Activated CD8-positive, alpha-beta memory T cell treated with anti-CD3 and anti-CD28 coated beads, Interleukin-2, amount 50 U/mL, for 48 hours (primary cell): ENCODE data around the gene ASTN1.

ENCODE experiments used
- DNase-seq: peaks from one replicate; pipeline ENCODE4 v3.0.0-alpha.2; 2020

Gene ASTN1

DNA sequence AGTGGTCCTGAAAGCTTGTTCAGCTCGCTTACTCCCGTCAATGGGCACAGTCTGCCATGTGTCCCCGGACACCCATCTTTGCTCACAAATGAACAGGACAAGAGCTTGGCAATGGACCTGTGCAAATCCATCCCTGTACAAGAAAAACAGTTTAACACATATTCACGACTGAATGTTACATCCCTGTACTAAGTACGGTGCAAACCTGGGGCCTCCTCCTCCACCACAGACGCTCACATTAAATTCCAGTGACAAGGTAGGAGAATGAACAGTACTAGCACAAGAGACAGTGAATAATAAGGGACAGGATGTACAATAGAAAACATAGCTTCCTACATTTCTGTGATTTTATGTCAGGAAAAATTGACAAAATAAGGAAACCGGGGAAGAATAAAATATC lies 187.7 kb downstream of the ASTN1 start:
- no peak for DNase-seq

DNA sequence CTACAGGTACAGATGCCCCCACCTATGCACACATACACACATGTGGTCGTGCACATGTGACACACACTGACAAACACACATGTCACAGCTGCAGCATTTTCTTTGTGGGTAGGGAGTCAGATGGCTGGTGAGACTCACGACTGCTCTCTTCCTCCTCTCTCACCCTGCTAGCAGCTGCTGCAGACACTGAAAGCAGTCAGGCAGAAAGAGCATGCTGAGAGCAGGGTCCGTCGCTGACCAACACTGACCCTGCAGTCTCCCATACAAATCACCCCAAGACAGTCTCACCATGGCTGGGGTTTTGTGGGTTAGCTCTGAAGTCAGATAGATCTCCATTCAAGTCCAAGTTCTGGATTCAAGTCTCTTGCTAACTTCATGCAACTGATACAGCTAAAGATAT lies 188.3 kb downstream of the ASTN1 start:
- DNase-seq: no peak

DNA sequence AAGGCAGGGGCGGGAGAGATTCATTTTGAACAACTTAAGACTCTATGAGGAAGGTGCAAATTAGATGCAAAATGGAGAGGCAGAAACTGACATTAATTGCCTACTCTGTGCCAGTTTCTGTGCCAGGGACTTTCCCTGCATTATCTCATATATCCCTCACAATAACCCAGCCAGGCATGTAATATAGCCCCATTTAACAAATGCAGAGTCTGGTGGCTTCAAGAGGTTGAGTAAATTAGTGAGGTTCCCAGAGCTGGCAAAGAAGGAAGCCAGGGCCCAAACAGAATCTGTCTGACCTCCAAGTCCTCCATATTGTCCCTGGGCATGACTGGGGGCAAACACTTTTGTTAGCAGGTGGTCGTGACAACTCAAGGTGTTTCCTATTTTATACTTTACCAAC lies 199.8 kb downstream of the ASTN1 start:
- no peak for DNase-seq

DNA sequence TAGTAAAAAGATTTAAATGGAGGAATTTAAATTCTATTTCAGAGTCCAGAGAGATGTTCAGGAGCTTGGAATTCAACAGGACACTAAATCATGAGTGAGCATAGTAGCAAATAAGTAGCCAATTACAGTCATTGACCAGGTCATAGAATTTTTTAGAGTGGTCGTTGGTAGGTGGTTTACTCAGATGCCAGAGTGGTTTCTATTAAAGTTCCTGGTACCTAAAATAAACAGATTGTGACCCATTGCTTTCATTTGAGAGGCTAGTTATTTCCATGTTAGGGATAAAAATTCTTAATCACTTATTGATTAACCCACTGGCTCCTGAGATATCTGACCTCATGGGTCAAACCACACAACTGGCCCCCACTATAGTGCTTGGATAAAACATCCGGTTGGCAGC lies 201.3 kb downstream of the ASTN1 start:
- DNase-seq: no peak

DNA sequence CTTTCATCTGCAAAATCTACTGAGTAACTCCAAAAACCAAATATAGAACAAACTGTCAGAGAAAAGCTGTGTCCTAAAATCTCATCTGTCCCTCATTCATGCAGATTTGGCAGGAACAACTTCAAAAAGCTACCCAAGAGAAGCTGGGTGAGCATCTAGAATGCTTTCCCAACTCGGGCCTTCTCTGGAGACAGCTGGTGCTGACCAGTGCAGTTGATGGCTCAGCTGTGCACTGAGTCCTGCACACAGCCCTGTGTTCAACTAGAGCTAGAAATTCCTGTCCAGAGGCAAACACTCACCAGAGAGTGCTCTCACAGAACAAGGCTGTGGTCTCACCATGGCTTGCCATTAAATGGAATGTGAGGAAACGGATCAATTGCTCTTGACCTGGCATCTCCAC lies 202.8 kb downstream of the ASTN1 start:
- DNase-seq: no peak

DNA sequence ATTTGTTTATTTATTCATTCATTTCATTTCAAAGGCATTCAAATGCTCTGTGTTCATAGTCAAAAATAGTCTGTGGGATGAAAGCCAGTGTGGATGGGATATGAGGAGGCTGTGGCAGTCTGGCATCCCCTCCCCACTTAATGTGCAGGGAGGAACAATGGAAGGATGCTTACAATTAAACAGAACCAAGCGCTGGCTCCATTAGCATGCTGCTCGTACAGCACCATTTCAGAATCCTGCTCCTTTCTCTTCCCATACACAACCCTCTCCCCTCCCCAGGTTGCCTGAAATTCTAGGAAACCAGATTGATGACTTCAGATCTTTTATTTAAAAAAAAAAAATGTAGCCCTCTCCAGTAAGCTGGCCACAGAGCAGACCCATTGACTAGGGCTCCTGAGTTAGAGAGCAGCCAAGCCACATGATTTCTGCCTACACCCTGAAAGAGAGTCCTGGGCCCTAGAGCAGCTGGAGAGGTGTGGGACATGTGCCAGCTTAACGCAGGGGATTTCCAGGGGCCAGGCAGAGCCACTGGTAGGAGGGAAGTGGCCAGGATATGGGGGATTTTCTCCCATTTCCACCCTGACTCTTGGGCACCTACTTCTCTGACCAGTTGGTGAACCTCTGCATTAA lies 205.2 kb downstream of the ASTN1 start:
- no peak for DNase-seq

DNA sequence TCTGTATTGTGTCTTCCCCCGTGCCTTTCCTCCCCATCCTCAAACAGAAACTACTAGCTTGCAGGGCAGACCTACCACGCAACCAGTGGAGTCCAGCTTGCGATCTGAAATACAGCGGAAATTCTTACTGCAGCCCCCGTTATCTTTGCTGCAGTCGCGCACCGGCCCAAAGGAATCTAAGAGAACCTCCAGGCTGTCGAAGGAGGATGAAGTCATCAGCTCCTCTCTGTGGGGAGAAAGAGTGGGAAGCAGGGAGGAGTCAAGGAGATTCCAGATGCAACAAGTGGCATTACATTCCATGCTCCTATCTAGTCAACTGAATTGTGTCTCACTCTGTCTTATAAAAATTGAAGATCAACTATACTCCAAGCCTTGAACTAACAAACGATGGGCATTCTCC lies 206.9 kb downstream of the ASTN1 start:
- DNase-seq: no peak

DNA sequence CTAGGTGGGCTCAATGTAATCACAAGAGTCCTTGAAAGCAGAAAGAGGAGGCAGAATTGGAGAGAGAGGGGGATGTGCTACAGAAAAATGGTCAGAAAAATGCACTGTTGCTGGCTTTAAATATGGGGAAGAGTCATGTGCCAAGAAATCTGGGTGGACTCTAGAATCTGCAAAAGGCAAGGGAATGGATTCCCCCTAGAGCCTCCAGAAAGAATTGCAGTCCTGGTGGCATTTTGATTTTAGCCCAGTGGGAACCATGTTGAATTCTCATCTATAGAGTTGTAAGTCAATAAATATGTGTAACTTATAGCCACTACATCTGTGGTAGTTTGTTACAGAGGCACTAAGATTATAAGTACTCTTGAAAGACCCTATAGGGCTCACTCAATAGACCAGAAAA lies 210.3 kb downstream of the ASTN1 start:
- no peak for DNase-seq

DNA sequence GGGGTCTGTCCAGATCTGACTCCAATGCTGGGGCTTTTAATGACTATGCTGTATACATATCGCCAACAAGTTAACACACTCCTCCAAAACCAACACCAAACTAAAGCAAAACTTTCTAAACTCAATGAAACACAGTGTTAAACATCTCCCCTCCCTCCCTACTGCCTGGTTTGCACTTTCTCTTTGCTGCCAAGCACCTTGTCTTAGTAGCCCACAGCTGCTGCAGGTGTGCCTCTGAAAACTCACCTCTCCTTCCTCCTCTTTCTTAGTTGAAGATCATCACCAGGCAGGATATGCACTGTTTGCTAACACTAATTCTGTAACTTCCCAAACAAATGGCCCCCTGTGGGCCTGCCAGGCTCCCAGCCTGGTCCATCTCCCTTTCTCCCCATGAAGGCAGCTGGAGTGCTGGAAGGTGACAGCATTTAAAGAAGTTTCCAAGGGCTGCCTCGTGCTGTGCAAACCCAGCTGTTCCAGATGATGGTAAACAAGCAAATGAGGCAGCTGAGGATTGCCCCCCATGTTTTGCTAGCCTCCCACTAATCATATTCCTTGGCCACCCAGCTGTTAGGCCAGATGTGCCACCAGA lies 213.7 kb downstream of the ASTN1 start:
- DNase-seq: no peak

DNA sequence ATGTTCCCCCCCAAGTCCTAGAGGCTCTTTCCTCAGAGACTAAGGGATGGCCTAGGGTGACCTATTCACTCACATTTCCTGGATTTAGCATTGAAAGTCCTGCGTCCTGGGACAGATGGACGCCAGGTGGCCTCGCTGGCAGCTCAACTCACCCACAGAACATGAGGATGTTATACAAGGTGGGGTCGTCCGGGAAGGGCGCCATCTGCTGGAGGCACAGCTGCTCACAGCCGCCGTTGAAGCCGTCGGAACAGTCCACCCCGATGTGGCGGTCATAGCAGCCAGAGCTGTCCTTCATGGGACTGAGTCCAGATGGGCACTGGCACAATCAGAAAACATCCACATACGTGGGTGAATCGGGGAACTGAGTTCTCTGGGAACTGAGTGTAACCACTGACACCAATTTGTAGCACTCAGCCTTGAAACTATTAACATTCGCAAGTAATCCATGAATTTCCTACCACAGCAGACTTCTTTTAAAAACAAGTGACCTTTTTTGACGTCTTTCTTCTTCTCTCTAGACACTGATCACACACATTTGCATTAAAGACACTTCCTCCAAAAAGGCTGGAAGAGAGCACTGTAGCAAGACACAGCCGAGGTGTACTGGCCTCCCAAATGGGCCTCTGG lies 215.4 kb downstream of the ASTN1 start:
- peak; percentile 73 for DNase-seq

DNA sequence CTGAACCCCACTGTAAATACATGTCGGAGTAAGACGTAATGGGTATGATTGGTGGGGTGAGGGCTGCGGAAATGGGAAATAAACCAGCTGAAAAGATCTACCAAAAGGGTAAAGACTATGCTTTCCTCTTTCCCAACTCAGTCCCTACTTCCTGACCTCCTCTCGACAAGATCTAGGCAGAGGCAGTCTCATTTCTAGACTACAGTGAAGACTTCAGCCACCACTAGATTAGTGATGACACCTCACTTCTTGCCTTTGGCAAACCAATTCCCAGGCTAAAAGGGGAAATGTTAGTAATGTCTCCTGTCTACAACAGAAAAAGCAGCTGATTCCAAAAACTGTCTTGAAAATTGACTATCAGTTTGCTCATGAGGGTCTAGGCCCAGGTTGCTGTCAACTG lies 219.9 kb downstream of the ASTN1 start:
- DNase-seq: no peak

DNA sequence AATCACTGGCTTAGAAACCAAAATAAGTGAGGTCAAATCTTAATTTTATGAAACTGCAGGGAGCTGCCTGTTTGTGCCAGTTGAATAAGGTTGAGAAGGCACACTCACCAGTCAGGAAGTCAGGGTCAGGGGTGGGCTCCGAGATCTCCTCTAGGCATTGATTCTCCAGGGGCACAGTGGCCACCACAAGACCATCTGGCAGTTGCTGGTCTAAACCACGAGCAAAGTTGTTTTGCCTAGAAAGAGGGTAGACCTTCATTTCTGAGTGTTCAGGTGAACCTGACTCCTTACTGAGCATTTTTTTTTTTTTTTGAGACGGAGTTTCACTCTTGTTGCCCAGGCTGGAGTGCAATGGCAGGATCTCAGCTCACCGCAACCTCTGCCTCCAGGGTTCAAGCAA lies 220.7 kb downstream of the ASTN1 start:
- no peak for DNase-seq

DNA sequence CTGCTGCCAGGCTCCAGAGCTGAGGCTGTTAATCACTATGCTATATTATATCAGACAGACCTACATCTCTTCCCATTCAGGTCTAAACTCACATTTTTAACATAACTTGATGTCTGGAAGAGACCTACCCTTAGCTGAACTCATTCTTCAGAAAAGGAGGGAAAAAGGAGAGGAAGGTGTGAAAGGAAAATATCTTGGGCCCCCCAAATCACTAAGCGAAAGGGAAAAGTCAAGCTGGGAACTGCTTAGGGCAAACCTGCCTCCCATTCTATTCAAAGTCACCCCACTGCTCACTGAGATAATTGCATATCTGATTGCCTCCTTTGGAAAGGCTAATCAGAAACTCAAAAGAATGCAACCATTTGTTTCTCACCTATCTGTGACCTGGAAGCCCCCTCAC lies 222.2 kb downstream of the ASTN1 start:
- no peak for DNase-seq

DNA sequence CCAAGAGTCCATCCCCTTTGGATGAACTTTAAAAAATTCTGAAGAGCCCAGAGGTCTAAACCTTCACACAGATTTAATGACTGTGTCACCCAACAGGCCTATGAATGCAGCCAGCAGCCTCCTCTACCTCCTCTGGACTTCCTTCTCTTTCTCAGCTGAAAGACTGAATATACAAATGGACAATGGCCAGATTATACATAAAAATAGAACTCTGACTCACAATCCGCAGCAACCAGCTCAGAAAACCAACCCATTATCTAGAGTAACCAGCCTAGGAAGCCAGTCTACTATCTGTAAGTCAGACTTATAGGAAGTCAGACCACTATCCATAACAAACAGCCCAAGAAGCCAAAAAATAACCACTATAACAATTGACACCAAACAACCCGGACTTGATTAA lies 224.5 kb downstream of the ASTN1 start:
- no peak for DNase-seq

DNA sequence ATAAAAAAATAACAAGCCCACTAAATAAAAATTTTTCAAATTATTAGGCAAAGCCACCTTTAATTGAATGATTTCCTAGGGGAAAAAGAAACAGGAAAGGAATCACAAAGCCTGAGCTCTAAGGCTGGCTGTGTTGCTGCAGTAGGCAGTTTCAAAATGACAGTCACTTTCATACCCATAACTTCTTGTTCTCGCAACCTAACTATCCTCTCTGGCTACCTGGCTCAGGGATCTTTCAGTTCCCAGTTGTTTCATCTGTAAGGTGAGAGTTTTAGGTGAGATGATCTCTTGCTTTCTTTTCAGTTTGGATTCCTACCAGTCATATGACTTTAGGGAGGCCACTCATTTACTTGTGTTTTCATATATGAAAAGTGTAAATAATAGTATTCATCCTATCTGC lies 226.1 kb downstream of the ASTN1 start:
- no peak for DNase-seq

DNA sequence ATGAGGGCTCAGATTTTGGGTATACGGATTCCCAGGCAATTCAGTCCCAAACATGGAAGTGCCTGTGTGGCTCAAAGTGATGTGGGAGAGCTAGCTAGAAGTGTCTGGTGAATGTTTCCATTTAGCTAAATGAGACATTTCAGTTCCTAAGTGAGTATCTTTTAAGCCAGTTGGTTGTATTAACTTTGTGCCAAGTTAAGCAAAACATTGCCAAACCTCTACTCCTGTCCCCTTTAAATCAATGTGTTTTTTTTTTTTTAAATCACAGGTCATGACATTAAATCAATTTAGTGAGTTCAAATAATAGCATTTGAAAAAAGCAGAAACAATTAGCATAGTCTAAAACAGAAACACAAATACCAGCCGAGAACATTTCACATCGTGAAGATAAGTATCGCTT lies 230.1 kb downstream of the ASTN1 start:
- no peak for DNase-seq

DNA sequence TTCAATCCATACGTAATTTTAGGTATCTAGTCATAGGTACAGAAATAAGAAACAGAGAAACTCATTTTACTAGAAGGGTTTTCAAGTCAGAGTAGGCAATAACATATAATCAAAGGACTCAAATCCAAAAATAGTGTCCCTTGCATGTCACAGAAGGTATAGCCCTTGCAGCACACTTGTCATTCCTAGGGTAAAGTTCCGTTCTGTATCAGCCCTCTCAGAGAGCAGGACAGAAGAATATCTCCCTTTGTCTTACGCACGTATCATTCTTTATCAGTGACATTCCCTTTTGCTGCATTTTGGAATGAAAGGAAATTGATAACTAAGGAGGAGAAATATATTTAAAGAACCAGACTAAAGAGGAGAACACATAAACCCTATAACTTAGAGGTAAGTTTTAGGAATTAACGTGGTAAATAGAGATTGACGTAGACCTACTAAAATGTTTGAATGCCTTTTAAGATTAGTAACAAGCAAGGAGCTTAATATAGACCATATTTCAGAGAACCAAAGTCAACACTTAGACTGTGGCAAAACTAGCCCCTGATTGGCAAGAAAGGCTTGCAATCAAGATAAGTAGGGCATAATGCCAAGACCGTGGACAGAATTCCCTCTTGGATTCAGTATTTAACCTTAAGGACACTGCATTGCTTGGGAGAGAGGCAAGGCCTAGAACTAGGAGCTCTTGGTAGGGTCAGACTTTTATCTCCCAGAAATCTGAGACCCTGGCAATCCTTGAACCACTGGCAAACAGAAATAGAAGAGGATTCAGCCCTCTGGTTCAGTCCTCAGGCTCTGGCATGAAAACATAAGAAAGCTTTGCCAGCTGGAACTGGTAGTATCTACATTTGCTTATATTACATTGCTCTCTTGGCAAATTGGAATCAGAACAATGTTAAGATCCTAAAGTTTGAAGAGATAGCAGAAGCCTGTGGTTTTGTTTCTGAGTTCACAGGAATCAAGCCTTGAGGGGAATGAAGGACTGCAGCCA lies 232.1 kb downstream of the ASTN1 start:
- DNase-seq: no peak

DNA sequence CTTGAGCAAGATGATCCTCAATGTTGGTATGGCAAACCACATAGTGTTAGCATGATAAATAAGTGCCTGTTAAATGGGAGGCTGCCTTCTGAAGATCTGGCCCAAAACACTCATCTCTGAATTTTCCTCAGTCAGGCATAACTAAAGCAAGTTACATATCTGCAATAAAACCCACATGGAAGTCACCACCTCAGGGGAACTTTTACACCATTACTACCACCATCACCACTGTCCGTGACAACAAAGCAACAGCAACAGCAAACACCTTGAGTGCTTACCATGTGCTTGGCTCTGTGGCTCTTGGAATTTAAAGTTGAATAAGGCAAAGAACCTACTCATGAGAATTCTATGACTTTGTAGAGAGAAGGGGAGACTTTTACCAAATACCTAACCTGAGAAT lies 233.0 kb downstream of the ASTN1 start:
- DNase-seq: no peak

DNA sequence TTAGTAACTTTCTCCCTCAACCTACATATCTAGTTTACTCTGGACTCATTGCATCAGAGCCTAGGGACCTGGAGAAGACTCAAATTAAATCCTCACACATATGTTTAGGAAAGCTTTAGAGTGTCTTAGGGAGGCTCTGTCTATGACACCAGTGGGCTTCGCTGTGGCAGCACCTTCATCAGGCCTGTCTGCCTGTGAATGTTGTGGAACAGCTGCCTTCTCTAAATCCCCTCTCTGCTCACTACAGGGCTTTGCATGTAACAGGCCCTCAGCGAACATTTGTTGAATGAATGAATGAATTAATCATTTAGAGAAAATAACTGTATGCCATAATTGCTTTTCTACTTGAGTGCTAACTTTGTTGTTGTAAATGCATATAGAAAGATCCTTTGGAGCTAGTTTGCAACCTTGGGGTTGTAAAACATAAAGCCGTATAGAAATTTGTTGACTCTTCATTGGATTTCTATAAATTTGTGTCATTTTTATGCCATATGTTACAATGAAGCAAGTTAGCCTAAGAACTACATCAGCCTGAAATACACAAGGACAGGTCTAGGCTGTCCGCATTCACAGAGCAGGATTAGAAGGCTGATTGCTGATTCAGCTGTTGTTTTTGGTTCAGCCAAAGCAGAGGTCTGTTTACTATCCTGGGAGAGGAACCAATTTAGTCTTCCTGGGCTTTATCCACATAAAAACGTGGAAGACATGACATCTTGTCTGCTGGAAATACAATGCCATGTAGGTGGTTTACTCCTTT lies 238.0 kb downstream of the ASTN1 start:
- DNase-seq: no peak

DNA sequence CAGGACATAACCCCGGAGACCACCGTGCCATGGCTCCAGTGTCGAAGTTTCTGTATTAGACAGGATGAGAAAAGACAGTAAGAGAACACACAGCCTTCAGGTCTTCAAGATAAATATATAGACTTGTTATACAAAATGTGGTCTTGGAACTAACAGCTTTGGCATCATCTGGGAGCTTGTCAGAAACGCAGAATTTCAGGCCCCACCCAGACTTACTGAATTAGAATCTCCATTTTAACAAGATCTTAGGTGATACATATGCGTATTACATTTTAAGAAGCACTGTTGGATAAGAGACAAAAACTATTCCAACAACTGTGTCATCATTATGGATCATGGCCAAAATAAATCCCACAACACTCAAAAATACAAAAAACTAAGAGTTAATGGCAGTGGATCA lies 239.3 kb downstream of the ASTN1 start:
- no peak for DNase-seq

DNA sequence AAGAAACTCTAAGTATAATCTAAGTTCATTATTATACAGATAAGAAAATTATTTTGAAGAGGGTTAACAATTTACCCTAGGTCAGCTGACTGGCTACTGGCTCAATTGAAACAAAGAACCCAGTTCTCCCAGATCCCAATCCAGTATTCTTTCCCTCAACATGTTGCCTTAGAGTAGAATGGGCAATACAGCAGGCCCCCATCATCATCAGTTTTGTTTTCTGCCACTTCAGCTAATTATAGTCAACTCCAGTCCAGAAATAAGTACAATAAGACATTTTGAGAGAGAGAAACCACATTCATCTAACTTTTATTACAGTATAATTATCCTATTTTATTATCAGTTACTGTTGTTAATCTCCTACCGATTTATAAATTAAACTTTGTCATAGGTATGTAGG lies 241.2 kb downstream of the ASTN1 start:
- no peak for DNase-seq

DNA sequence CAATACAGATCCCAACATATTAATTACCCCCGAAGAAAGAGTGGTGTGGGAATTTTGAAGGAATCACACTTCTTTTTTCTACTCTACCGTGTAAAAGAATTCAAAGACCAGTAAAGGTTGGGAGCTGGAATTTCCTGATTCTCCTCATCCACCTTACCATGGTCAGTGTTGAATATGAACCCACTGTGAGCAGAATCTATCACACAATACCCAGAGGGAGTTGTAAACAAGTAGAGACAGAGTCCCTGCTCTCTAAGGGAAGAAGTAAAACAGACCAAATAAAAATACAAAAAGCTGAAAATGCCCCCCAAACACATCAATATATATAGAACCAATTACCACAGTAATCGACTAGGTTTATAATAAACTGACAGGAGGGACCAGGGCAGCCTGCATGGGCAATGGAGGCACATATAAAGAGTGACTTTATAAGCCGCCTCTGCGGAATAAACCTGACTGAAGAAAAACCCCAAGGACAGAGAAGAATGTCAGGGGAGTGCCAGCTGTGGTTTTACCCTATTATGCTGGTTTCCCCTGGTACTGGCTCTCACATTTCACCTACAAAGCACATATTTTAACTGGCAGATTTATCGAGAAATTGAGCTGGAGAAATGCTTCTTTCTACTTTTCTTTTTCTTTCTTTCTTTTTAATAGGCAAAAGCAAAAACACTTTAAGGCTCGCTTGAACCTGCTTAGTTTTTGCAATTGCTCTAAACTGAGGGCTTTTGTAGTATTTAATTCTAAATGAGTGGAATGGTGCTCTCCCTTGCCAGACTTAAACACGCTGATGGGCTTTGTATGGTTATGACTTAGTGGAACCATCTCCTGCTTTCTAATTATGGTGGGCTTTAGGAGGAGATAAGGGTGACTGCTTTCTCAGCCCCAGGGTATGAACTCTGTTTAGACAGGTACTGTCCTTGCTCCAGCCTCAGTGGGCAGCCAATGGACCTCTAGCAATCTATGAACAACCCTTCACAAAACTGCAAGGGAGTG lies 244.8 kb downstream of the ASTN1 start:
- DNase-seq: no peak
